ENCODE data around the gene CCDC57.

Gene CCDC57

GRCh38 chr17:82055023-82055964 lies 157.3 kb downstream of the CCDC57 start:
- peak overlapping the region; percentile 31 for H3K27ac Mint-ChIP-seq
- H3K4me1 Mint-ChIP-seq (ENCODE audit: low read depth), result peaks cover 17% of the 10 kb centered on the region
- no peaks in the 10 kb centered on the region for H3K9me3 Mint-ChIP-seq
- H3K36me3 Mint-ChIP-seq (ENCODE audit: low read depth), result peaks cover 7% of the 10 kb centered on the region
- no peak overlapping the region for H3K4me3 Mint-ChIP-seq
- H3K27me3 Mint-ChIP-seq, result no peaks in the 10 kb centered on the region

GRCh38 chr17:82054351-82055022 lies 158.2 kb downstream of the CCDC57 start:
- H3K27me3 Mint-ChIP-seq, result no peaks in the 10 kb centered on the region
- peaks cover 18% of the 10 kb centered on the region for H3K4me1 Mint-ChIP-seq (ENCODE audit: low read depth)
- H3K9me3 Mint-ChIP-seq, result no peaks in the 10 kb centered on the region
- H3K27ac Mint-ChIP-seq, result peak overlapping the region; percentile 31
- peaks cover 4% of the 10 kb centered on the region for H3K36me3 Mint-ChIP-seq (ENCODE audit: low read depth)
- no peak overlapping the region for H3K4me3 Mint-ChIP-seq

GRCh38 chr17:82053556-82054263 lies 158.9 kb downstream of the CCDC57 start:
- H3K4me3 Mint-ChIP-seq, result peak overlapping the region; percentile 86
- peaks cover 4% of the 10 kb centered on the region for H3K36me3 Mint-ChIP-seq (ENCODE audit: low read depth)
- no peaks in the 10 kb centered on the region for H3K9me3 Mint-ChIP-seq
- no peaks in the 10 kb centered on the region for H3K27me3 Mint-ChIP-seq
- peaks cover 18% of the 10 kb centered on the region for H3K4me1 Mint-ChIP-seq (ENCODE audit: low read depth)
- no peak overlapping the region for H3K27ac Mint-ChIP-seq

GRCh38 chr17:82053130-82053529 lies 159.5 kb downstream of the CCDC57 start:
- Mint-ChIP-seq H3K4me1 (ENCODE audit: low read depth) (peaks cover 18% of the 10 kb centered on the region), H3K36me3 (ENCODE audit: low read depth) (peaks cover 4% of the 10 kb centered on the region), H3K4me3 (peak overlapping the region; percentile 86), H3K9me3 (no peaks in the 10 kb centered on the region), H3K27me3 (no peaks in the 10 kb centered on the region), H3K27ac (no peak overlapping the region)

GRCh38 chr17:82052638-82053059 lies 160.0 kb downstream of the CCDC57 start:
- Mint-ChIP-seq H3K9me3 (no peaks in the 10 kb centered on the region), H3K36me3 (ENCODE audit: low read depth) (peaks cover 4% of the 10 kb centered on the region), H3K27ac (peak overlapping the region; percentile 31), H3K27me3 (no peaks in the 10 kb centered on the region), H3K4me1 (ENCODE audit: low read depth) (peaks cover 18% of the 10 kb centered on the region), H3K4me3 (peak overlapping the region; percentile 86)

GRCh38 chr17:82051776-82052637 lies 160.6 kb downstream of the CCDC57 start, which contains the start of the genes GPS1 and RFNG:
TSS of gene GPS1 (plus strand) at chr17:82051898. CDS start at chr17:82051932, 34 bp downstream.
TSS of gene RFNG (minus strand) at chr17:82051811. CDS start at chr17:82051766, 45 bp downstream.
- H3K27me3 Mint-ChIP-seq, result no peaks in the 10 kb centered on the region
- no peaks in the 10 kb centered on the region for H3K9me3 Mint-ChIP-seq
- H3K36me3 Mint-ChIP-seq (ENCODE audit: low read depth), result peaks cover 4% of the 10 kb centered on the region
- peaks cover 18% of the 10 kb centered on the region for H3K4me1 Mint-ChIP-seq (ENCODE audit: low read depth)
- peak within 1 kb of the TSS; percentile 87 for H3K4me3 Mint-ChIP-seq
- peak within 1 kb of the TSS; percentile 78 for H3K27ac Mint-ChIP-seq

Measured in stimulated activated naive CD8-positive, alpha-beta T cell treated with anti-CD3 and anti-CD28 coated beads, Interleukin-15, Interleukin-2, amounts not matched to agents 100 ng/mL and 50 ng/mL, for 24 hours (primary cell).